Activated B cell treated with CpG ODN at 0.5 μM for 24 hours (primary cell): ENCODE results near the gene TPCN2. TPM values are rescaled to one million over a fixed set of nuclear protein-coding genes. Genes with fewer than 3 reads are reported as not detected.

Experiments used
- ATAC-seq: fragments of 200-7000 bp; cut with Tn5 transposase; one replicate; pipeline ENCODE4 v1.10.0; 2021; ENCODE audit warnings: low read depth, mild to moderate bottlenecking, moderate library complexity
- CTCF ChIA-PET: fragments of 350-600 bp; sonication (Branson Sonifier 250); formaldehyde crosslinking; loops from one replicate; lab custom pipeline; 2021; ENCODE audit warnings: antibody characterized with exemption; lab: Charles Lee
- POLR2A ChIA-PET: fragments of 350-600 bp; sonication (Branson Sonifier 250); formaldehyde crosslinking; loops from one replicate; lab custom pipeline; 2021; ENCODE audit warnings: antibody characterized with exemption; lab: Charles Lee
- DNase-seq: peaks from one replicate; pipeline ENCODE4 v3.0.0; 2022
- H3K27ac Mint-ChIP-seq: one replicate; pipeline ENCODE4 v1.8.0; 2020; ENCODE audit warnings: mixed read lengths
- H3K27me3 Mint-ChIP-seq: one replicate; pipeline ENCODE4 v1.8.0; 2021; ENCODE audit warnings: mixed read lengths
- H3K36me3 Mint-ChIP-seq: one replicate; pipeline ENCODE4 v1.8.0; 2021; ENCODE audit warnings: low read depth, mixed read lengths
- H3K4me1 Mint-ChIP-seq: one replicate; pipeline ENCODE4 v1.8.0; 2021; ENCODE audit warnings: mixed read lengths
- H3K4me3 Mint-ChIP-seq: one replicate; pipeline ENCODE4 v1.8.0; 2020; ENCODE audit warnings: mild to moderate bottlenecking, mixed read lengths
- H3K9me3 Mint-ChIP-seq: one replicate; pipeline ENCODE4 v1.8.0; 2020; ENCODE audit warnings: mixed read lengths
- intact Hi-C: fragments of 100-400 bp; cut with micrococcal nuclease; formaldehyde crosslinking; loops from one replicate; pipeline ENCODE4 v1.15.1; 2024
- total RNA-seq: library from RNA; stranded (reverse); gene quantifications from 2 replicates; pipeline ENCODE4 v1.2.3, GENCODE V29; 2022
- TF ChIP-seq, protein P1 (sequence below): fragments of 200-600 bp; IDR thresholded peaks from one replicate; pipeline ENCODE4 v1.8.0; 2022; ENCODE audit warnings: antibody characterized with exemption, mild to moderate bottlenecking

Gene TPCN2
- total RNA-seq, 1 donor from 2014 or later, result 35.4 TPM

- Mint-ChIP-seq H3K27me3 (peaks cover 14% of the 10 kb centered on the region), H3K36me3 (no peaks in the 10 kb centered on the region), H3K27ac (no peak overlapping the region), H3K9me3 (no peaks in the 10 kb centered on the region), H3K4me3 (no peak overlapping the region), H3K4me1 (peaks cover 14% of the 10 kb centered on the region)
- POLR2A ChIA-PET, result no interaction called here
- DNase-seq (no peak), ATAC-seq (no peak)
- intact Hi-C loops, result no loop called here
- CTCF ChIA-PET, result no interaction called here
- TF ChIP-seq, protein P1, sequence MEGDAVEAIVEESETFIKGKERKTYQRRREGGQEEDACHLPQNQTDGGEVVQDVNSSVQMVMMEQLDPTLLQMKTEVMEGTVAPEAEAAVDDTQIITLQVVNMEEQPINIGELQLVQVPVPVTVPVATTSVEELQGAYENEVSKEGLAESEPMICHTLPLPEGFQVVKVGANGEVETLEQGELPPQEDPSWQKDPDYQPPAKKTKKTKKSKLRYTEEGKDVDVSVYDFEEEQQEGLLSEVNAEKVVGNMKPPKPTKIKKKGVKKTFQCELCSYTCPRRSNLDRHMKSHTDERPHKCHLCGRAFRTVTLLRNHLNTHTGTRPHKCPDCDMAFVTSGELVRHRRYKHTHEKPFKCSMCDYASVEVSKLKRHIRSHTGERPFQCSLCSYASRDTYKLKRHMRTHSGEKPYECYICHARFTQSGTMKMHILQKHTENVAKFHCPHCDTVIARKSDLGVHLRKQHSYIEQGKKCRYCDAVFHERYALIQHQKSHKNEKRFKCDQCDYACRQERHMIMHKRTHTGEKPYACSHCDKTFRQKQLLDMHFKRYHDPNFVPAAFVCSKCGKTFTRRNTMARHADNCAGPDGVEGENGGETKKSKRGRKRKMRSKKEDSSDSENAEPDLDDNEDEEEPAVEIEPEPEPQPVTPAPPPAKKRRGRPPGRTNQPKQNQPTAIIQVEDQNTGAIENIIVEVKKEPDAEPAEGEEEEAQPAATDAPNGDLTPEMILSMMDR, result no peak
Observed at GRCh38 chr11:69040051-69040450, 8.7 kb upstream of the TPCN2 start.

DNA sequence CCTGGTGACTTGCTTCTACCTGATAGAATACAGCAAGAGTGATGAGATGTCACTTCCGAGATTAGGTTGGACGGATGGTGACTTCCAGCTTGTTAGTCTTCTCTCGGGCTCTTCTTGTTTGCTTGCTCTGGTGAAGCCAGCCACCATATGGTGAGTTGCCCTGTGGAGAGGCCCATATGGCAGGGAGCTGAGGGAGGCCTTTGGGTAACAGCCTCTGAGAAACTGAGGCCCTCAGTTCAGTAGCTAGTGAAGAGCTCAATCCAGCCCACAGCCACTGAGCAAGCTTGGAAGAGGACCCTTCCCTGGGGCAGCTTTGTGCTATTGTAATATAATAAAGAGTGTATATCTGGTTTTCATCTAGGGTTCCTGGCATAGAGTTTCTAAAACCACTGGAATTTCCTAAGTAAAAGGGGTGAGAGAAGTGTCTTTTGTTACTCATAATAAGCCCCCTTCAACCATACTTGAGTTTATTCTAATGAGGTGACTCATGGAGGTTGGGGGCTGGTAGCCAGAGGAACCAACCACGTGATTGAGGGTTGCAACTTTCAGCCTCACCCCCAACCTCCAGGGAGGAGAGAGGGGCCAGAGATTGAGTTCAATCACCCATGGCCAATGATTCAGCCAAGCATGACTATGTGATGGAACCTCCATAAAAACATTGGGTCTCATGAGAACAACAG lies 8.0 kb upstream of the TPCN2 start:
- Mint-ChIP-seq H3K9me3 (no peaks in the 10 kb centered on the region), H3K4me1 (peaks cover 14% of the 10 kb centered on the region), H3K36me3 (no peaks in the 10 kb centered on the region), H3K27me3 (peaks cover 15% of the 10 kb centered on the region), H3K27ac (peak overlapping the region; percentile 12), H3K4me3 (no peak overlapping the region)
- TF ChIP-seq, protein P1, result no peak
- POLR2A ChIA-PET, result interaction anchor here (1.2 to 1.9 kb wide), 2 partner anchors 11 to 15 kb away, joined by 4 to 6 read pairs; no protein-coding TSS in a partner anchor
- intact Hi-C loops, result no loop called here
- ATAC-seq (peak; percentile 58), DNase-seq (no peak)
- CTCF ChIA-PET, result no interaction called here

DNA sequence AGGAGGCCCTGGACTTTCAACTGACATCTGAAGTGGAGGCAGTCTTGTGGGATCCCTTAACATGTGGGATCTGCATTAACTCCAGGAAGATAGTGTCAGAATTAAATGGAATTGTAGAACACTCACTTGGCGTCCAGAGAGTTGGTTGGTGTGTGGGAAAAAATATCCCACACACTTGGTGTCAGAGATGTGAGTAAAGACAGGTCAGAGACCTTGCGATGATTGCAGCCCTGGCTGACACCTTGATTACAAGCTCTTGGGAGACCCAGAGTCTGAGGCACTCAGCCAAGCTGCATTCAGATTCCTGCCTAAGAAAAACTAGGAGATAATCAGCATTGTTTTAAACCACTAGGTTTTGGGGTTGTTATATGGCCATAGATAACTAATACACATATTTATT lies 7.2 kb upstream of the TPCN2 start:
- ChIA-PET CTCF (no interaction called here), POLR2A (interaction anchor here (1.2 to 1.9 kb wide), 2 partner anchors 10 to 15 kb away, joined by 4 to 6 read pairs; no protein-coding TSS in a partner anchor)
- peaks cover 12% of the 10 kb centered on the region for H3K27me3 Mint-ChIP-seq
- no peak for ATAC-seq
- H3K27ac Mint-ChIP-seq, result no peak overlapping the region
- TF ChIP-seq, protein P1, result no peak
- H3K9me3 Mint-ChIP-seq, result no peaks in the 10 kb centered on the region
- H3K36me3 Mint-ChIP-seq, result no peaks in the 10 kb centered on the region
- intact Hi-C loops, result no loop called here
- H3K4me3 Mint-ChIP-seq, result no peak overlapping the region
- H3K4me1 Mint-ChIP-seq, result peaks cover 14% of the 10 kb centered on the region
- DNase-seq, result no peak

DNA sequence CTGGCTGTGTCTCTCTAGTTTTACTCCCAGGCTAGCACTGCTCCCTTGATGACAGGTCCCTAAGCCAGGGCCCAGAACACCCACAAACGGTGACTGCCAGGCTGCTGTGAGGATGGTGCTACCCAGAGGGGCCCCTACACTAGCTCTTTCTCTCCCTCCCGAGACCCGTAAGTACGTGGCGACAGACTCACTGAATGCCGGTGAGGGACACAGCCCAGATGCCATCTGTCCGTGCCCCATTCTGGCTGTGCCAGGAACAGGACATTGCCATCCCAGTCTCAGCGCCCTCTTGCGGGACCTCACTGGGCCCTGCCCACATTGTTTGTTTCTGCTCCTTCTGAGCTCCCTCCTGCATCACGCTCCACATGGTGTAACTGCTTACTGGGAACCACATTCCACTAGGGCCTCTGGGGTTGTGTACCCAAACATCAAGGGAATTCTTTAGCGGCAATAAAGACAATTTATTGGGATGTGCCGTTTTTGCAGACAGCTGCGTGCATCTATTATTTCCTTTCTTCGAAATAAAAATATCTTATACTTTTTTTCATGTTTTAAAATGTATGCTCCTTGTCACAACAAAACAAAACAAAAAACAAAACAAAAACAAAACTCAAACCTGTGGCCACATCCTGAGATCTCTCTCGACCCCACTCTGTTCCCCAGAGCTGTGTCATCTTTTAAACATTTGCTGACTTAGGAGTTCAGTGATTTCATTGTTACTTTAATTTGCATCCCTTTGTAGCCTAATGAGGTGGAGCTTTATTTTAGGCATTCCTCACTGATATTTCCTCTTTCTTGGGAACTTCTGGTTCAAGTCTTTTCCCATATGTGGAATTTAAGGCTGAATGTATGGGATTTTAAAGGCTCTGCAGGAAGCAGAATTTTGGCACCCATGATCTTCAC lies 4.4 kb upstream of the TPCN2 start:
- intact Hi-C loops, result loop anchor here (5.0 kb wide), 2 partner anchors 43 to 142 kb away; partner anchors contain the start of genes IGHMBP2 and MRPL21
- H3K4me3 Mint-ChIP-seq, result no peak overlapping the region
- H3K27me3 Mint-ChIP-seq, result peaks cover 12% of the 10 kb centered on the region
- no peak for ATAC-seq
- TF ChIP-seq, protein P1, result no peak
- no peaks in the 10 kb centered on the region for H3K36me3 Mint-ChIP-seq
- no peak overlapping the region for H3K27ac Mint-ChIP-seq
- POLR2A ChIA-PET, result interaction anchor here (0.8 kb wide), 1 partner anchor 120 kb away, joined by 3 read pairs; no protein-coding TSS in a partner anchor
- H3K4me1 Mint-ChIP-seq, result peaks cover 19% of the 10 kb centered on the region
- no peak for DNase-seq
- CTCF ChIA-PET, result interaction anchor here (1.0 kb wide), 1 partner anchor 141 kb away, joined by 3 read pairs; the partner anchor contains the start of genes IGHMBP2 and MRPL21
- H3K9me3 Mint-ChIP-seq, result no peaks in the 10 kb centered on the region
